ENCODE results near the gene MBTPS1. TPM values are rescaled to one million over a fixed set of nuclear protein-coding genes. Genes with fewer than 3 reads are reported as not detected.
"Not testable (repeated sequence)": the region's sequence is repeated elsewhere in the genome, so short reads cannot be mapped to it uniquely, and the experiment has no call there.

MBTPS1 gene
- total RNA-seq, 1 experiment from 2014 or later, result 130 TPM

GRCh38 chr16:84117494-84117843 lies 727 bp upstream of the MBTPS1 start:
- intact Hi-C loops (cut with micrococcal nuclease; ENCODE audit: unreplicated experiment), result no loop called here

GRCh38 chr16:84115919-84116719 lies 623 bp downstream of the MBTPS1 start:
- CTCF ChIA-PET, result interaction anchor here (0.7 to 1.8 kb wide), 8 partner anchors 13 to 71 kb away, joined by 3 to 15 read pairs (median 4); partner anchors contain the start of genes DNAAF1, HSDL1 and TAF1C
- intact Hi-C loops (cut with micrococcal nuclease; ENCODE audit: unreplicated experiment), result no loop called here
- H3K27ac Mint-ChIP-seq (ENCODE audit: unreplicated experiment), result peak overlapping the region; percentile 88

More at GRCh38 chr16:84117494-84117843, 727 bp upstream of the MBTPS1 start:
- CTCF ChIA-PET, result interaction anchor here (1.0 to 1.8 kb wide), 6 partner anchors 27 to 69 kb away, joined by 4 to 15 read pairs (median 4); partner anchors contain the start of genes DNAAF1, HSDL1 and TAF1C
- peaks cover 8% of the 10 kb centered on the region for H3K4me1 Mint-ChIP-seq (ENCODE audit: low read depth, unreplicated experiment)
- TF ChIP-seq, protein P1, sequence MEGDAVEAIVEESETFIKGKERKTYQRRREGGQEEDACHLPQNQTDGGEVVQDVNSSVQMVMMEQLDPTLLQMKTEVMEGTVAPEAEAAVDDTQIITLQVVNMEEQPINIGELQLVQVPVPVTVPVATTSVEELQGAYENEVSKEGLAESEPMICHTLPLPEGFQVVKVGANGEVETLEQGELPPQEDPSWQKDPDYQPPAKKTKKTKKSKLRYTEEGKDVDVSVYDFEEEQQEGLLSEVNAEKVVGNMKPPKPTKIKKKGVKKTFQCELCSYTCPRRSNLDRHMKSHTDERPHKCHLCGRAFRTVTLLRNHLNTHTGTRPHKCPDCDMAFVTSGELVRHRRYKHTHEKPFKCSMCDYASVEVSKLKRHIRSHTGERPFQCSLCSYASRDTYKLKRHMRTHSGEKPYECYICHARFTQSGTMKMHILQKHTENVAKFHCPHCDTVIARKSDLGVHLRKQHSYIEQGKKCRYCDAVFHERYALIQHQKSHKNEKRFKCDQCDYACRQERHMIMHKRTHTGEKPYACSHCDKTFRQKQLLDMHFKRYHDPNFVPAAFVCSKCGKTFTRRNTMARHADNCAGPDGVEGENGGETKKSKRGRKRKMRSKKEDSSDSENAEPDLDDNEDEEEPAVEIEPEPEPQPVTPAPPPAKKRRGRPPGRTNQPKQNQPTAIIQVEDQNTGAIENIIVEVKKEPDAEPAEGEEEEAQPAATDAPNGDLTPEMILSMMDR (IDR thresholded peaks at IDR 0.05; ENCODE audit: unreplicated experiment), result no peak
- no peak for DNase-seq
- no TSS peak for BruUV-seq (replicated peaks)
- peaks cover 29% of the 10 kb centered on the region for H3K36me3 Mint-ChIP-seq (ENCODE audit: insufficient read depth, unreplicated experiment)
- H3K27ac Mint-ChIP-seq (ENCODE audit: unreplicated experiment), result peak overlapping the region; percentile 88
- no peaks in the 10 kb centered on the region for H3K27me3 Mint-ChIP-seq (ENCODE audit: unreplicated experiment)
- H3K9me3 Mint-ChIP-seq (ENCODE audit: low read depth, unreplicated experiment), result no peaks in the 10 kb centered on the region
- peak overlapping the region; percentile 82 for H3K4me3 Mint-ChIP-seq (ENCODE audit: low read depth, unreplicated experiment)

GRCh38 chr16:84111949-84112348 lies 4.8 kb downstream of the MBTPS1 start:
- H3K27ac Mint-ChIP-seq (ENCODE audit: unreplicated experiment); H3K27me3 Mint-ChIP-seq (ENCODE audit: unreplicated experiment); BruUV-seq (replicated peaks); H3K4me1 Mint-ChIP-seq (ENCODE audit: low read depth, unreplicated experiment); intact Hi-C loops (cut with micrococcal nuclease; ENCODE audit: unreplicated experiment); DNase-seq; H3K9me3 Mint-ChIP-seq (ENCODE audit: low read depth, unreplicated experiment); H3K4me3 Mint-ChIP-seq (ENCODE audit: low read depth, unreplicated experiment): not testable (repeated sequence)
- peaks cover 20% of the 10 kb centered on the region for H3K36me3 Mint-ChIP-seq (ENCODE audit: insufficient read depth, unreplicated experiment)
- CTCF ChIA-PET, result interaction anchor here (0.7 kb wide), 3 partner anchors 28 to 1975 kb away, joined by 3 to 4 read pairs (median 3); partner anchors contain the start of gene TAF1C

More at GRCh38 chr16:84115919-84116719, 623 bp downstream of the MBTPS1 start:
- Mint-ChIP-seq H3K27me3 (ENCODE audit: unreplicated experiment) (no peaks in the 10 kb centered on the region), H3K36me3 (ENCODE audit: insufficient read depth, unreplicated experiment) (peaks cover 29% of the 10 kb centered on the region), H3K4me3 (ENCODE audit: low read depth, unreplicated experiment) (peak overlapping the region; percentile 82), H3K9me3 (ENCODE audit: low read depth, unreplicated experiment) (no peaks in the 10 kb centered on the region), H3K4me1 (ENCODE audit: low read depth, unreplicated experiment) (peaks cover 8% of the 10 kb centered on the region)
- TF ChIP-seq, protein P1 (IDR thresholded peaks at IDR 0.05; ENCODE audit: unreplicated experiment), result peak; percentile 39
- no TSS peak for BruUV-seq (replicated peaks)
- DNase-seq, result no peak

DNA sequence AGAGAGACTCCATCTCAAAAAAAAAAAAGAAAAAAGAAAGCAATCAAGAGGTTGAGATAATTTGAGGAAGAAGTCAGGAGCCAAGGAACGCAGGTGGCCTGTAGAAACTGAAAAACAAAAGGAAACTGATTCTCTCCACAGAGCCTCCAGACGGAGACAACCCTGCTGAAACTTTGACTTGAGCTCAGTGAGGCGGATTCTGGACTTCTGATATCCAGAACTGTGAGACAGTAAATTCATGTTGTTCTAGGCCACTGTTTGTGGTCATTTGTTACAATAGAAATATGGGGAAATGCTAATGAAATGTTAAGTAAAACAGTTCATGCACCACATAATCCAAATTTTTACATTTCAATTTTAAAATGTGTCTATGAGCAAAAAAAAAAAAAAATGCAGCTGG lies 5.2 kb downstream of the MBTPS1 start:
- Mint-ChIP-seq H3K36me3 (ENCODE audit: insufficient read depth, unreplicated experiment) (peaks cover 16% of the 10 kb centered on the region), H3K9me3 (ENCODE audit: low read depth, unreplicated experiment) (no peaks in the 10 kb centered on the region), H3K4me1 (ENCODE audit: low read depth, unreplicated experiment) (peaks cover 8% of the 10 kb centered on the region), H3K27ac (ENCODE audit: unreplicated experiment) (no peak overlapping the region), H3K4me3 (ENCODE audit: low read depth, unreplicated experiment) (no peak overlapping the region), H3K27me3 (ENCODE audit: unreplicated experiment) (no peaks in the 10 kb centered on the region)
- CTCF ChIA-PET, result interaction anchor here (0.7 kb wide), 3 partner anchors 29 to 1976 kb away, joined by 3 to 4 read pairs (median 3); partner anchors contain the start of gene TAF1C
- no peak for DNase-seq
- TF ChIP-seq, protein P1 (IDR thresholded peaks at IDR 0.05; ENCODE audit: unreplicated experiment), result no peak
- BruUV-seq (replicated peaks), result no TSS peak
- intact Hi-C loops (cut with micrococcal nuclease; ENCODE audit: unreplicated experiment), result no loop called here
